HepG2 (cell line): ENCODE results near the gene RPA1. TPM values are rescaled to one million over a fixed set of nuclear protein-coding genes. Genes with fewer than 3 reads are reported as not detected.

ENCODE experiments used
- BHLHE40 ChIP-seq: IDR thresholded peaks from 2 replicates; pipeline ENCODE4 v1.6.1; 2011; ENCODE audit warnings: low read length, improper control_type of control experiment
- ETV6 ChIP-seq: sonication (generic); formaldehyde crosslinking; conservative IDR thresholded peaks from 2 replicates; pipeline ENCODE4 v1.4.0; 2020; ENCODE audit warnings: missing genetic modification reagents
- NCOR1 ChIP-seq: fragments of 200-600 bp; sonication (generic); IDR thresholded peaks from 2 replicates; pipeline ENCODE4 v1.7.0; 2017; ENCODE audit warnings: antibody characterized with exemption, low read length, borderline replicate concordance
- NRL ChIP-seq: sonication (generic); formaldehyde crosslinking; IDR thresholded peaks from 2 replicates; pipeline ENCODE4 v1.5.0; 2020; ENCODE audit warnings: missing genetic modification reagents, mild to moderate bottlenecking, moderate library complexity, borderline replicate concordance
- RELA ChIP-seq: sonication (generic); formaldehyde crosslinking; IDR thresholded peaks from 2 replicates; pipeline ENCODE4 v1.4.0; 2020; ENCODE audit warnings: missing genetic modification reagents
- RFXAP ChIP-seq: sonication (generic); formaldehyde crosslinking; IDR thresholded peaks from 2 replicates; pipeline ENCODE4 v1.4.0; 2020; ENCODE audit warnings: missing genetic modification reagents, borderline replicate concordance
- SPEN ChIP-seq: sonication (generic); formaldehyde crosslinking; IDR thresholded peaks from 2 replicates; pipeline ENCODE4 v1.5.1; 2020; ENCODE audit warnings: low read depth, mild to moderate bottlenecking, missing genetic modification reagents
- ZFX ChIP-seq: sonication (generic); formaldehyde crosslinking; IDR thresholded peaks from 2 replicates; pipeline ENCODE4 v1.4.0; 2020; ENCODE audit warnings: mild to moderate bottlenecking, low read depth, missing genetic modification reagents, moderate library complexity
- ZNF232 ChIP-seq: sonication (generic); formaldehyde crosslinking; IDR thresholded peaks from 2 replicates; pipeline ENCODE4 v1.4.0; 2020; ENCODE audit warnings: missing genetic modification reagents, borderline replicate concordance
- ZNF546 ChIP-seq: sonication (generic); formaldehyde crosslinking; conservative IDR thresholded peaks from 2 replicates; pipeline ENCODE4 v1.8.1; 2023; ENCODE audit warnings: mild to moderate bottlenecking, missing genetic modification reagents
- ZNF788 ChIP-seq: sonication (generic); formaldehyde crosslinking; IDR thresholded peaks from 2 replicates; pipeline ENCODE4 v1.5.0; 2020; ENCODE audit warnings: mild to moderate bottlenecking, missing genetic modification reagents, borderline replicate concordance
- ZNF841 ChIP-seq: sonication (generic); formaldehyde crosslinking; IDR thresholded peaks from 2 replicates; pipeline ENCODE4 v1.8.1; 2023; ENCODE audit warnings: missing genetic modification reagents, borderline replicate concordance
- polyA plus RNA-seq, 8 experiments: library from polyadenylated mRNA; depleted of rRNA in 3 of 8; stranded (reverse) in 7 of 8; unstranded in 1 of 8; fragments of >200 nt; fragmentation: Illumina TruSeq in 4 of 8; extraction: Trizol in 4 of 8; gene quantifications; 2 replicates each; pipeline versions ENCODE4 v1.2.1 to v1.2.3, GENCODE V29; 2011 to 2016; ENCODE audit warnings: low read depth in 4 of 8, missing spikeins in 1 of 8, mixed read lengths in 1 of 8; ENCODE audit not compliant: insufficient read depth in 1 of 8
- total RNA-seq, 5 experiments: library from RNA; depleted of rRNA; stranded (reverse); fragments of >200 nt; fragmentation: Illumina TruSeq; extraction: Trizol; gene quantifications; 2 replicates each; pipeline ENCODE4 v1.2.3, GENCODE V29; 2016; ENCODE audit warnings: low read depth in 1 of 5
- TF ChIP-seq, protein P1 (sequence below): fragments of 450-650 bp; IDR thresholded peaks from 2 replicates; pipeline ENCODE4 v1.6.1; 2016
- TF ChIP-seq, protein P2 (sequence below): IDR thresholded peaks from 2 replicates; pipeline ENCODE4 v1.6.1; 2012; ENCODE audit warnings: inconsistent platforms
- TF ChIP-seq, protein P3 (sequence below): sonication (generic); formaldehyde crosslinking; IDR thresholded peaks from 2 replicates; pipeline ENCODE4 v1.8.1; 2023; ENCODE audit warnings: mild to moderate bottlenecking, moderate library complexity, missing genetic modification reagents
- TF ChIP-seq, protein P4 (sequence below): sonication (generic); formaldehyde crosslinking; IDR thresholded peaks from 2 replicates; pipeline ENCODE4 v1.8.1; 2023; ENCODE audit warnings: mild to moderate bottlenecking, missing genetic modification reagents
- TF ChIP-seq, protein P5 (sequence below): sonication (generic); formaldehyde crosslinking; IDR thresholded peaks from 2 replicates; pipeline ENCODE4 v1.5.0; 2020; ENCODE audit warnings: missing genetic modification reagents
- TF ChIP-seq, protein P6 (sequence below): sonication (generic); formaldehyde crosslinking; IDR thresholded peaks from 2 replicates; pipeline ENCODE4 v1.5.1; 2020; ENCODE audit warnings: mild to moderate bottlenecking, missing genetic modification reagents, moderate library complexity

RPA1 gene
- total and polyA plus RNA-seq, 2 of the 13 experiments (the other 11 are each of a cell fraction or from before 2014, with no cell fraction given) = 13.9 to 37.6 TPM

DNA sequence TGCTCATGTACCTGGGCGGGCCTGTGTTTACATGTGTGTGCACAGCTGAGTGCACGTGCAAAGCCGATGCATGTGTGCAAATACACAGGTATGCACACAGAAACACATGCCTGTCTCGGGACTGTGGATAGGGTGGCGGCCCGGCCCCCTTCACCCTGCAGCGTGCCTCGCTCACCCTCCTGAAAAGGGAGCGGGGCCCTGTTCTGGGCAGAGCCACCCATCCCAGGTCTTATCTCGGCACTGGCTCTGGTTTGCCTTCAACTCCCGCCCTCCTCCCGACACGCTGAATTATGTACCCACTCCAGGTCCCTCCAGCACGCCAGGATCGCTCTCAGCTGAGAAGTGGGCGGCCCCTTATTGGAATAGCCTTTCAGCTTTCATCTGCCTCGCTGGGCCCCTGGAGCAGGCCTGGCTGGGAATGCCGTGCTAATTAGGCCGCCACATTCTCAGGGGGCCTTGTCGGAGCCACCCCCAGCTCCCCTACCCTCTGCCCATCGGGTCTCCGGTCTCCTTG is 117.5 kb downstream of the RPA1 start (continued):
- TF ChIP-seq, protein P1, sequence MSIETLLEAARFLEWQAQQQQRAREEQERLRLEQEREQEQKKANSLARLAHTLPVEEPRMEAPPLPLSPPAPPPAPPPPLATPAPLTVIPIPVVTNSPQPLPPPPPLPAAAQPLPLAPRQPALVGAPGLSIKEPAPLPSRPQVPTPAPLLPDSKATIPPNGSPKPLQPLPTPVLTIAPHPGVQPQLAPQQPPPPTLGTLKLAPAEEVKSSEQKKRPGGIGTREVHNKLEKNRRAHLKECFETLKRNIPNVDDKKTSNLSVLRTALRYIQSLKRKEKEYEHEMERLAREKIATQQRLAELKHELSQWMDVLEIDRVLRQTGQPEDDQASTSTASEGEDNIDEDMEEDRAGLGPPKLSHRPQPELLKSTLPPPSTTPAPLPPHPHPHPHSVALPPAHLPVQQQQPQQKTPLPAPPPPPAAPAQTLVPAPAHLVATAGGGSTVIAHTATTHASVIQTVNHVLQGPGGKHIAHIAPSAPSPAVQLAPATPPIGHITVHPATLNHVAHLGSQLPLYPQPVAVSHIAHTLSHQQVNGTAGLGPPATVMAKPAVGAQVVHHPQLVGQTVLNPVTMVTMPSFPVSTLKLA = peak; percentile 86
- TF ChIP-seq, protein P2, sequence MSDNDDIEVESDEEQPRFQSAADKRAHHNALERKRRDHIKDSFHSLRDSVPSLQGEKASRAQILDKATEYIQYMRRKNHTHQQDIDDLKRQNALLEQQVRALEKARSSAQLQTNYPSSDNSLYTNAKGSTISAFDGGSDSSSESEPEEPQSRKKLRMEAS = 0 out of 2 replicates have a peak, but pooled peaks have one; percentile 32
- TF ChIP-seq, protein P3, sequence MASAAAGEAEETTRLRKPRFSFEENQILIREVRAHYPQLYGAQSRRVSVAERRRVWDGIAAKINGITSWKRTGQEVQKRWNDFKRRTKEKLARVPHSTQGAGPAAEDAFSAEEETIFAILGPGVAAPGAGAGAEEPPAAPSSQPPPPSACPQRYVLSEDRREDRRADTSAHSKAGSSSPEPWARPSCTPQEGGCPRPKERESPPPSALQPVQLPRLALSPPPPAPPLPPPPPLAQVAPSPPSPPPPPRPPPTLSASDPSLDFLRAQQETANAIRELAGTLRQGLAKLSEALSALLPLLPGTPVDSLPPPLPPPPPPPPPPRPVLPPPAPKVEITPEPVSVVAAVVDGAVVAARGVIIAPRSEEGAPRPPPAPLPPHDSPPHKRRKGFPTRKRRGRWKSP (CRISPR knock-in tag) = no peak
- TF ChIP-seq ZNF232 (CRISPR knock-in tag) (no peak), ZNF788 (CRISPR knock-in tag) (no peak), NCOR1 (no peak), RELA (0 out of 2 replicates have a peak, but pooled peaks have one; percentile 14), NRL (0 out of 2 replicates have a peak, but pooled peaks have one; percentile 2), ZNF841 (CRISPR knock-in tag) (no peak), ETV6 (CRISPR knock-in tag) (no peak), ZFX (CRISPR knock-in tag) (peak; percentile 61; the same call in 1 of the 2 replicates), ZNF546 (no peak), SPEN (CRISPR knock-in tag) (0 out of 2 replicates have a peak, but pooled peaks have one; percentile 9), BHLHE40 (0 out of 2 replicates have a peak, but pooled peaks have one; percentile 36), RFXAP (no peak)
- TF ChIP-seq, protein P4, sequence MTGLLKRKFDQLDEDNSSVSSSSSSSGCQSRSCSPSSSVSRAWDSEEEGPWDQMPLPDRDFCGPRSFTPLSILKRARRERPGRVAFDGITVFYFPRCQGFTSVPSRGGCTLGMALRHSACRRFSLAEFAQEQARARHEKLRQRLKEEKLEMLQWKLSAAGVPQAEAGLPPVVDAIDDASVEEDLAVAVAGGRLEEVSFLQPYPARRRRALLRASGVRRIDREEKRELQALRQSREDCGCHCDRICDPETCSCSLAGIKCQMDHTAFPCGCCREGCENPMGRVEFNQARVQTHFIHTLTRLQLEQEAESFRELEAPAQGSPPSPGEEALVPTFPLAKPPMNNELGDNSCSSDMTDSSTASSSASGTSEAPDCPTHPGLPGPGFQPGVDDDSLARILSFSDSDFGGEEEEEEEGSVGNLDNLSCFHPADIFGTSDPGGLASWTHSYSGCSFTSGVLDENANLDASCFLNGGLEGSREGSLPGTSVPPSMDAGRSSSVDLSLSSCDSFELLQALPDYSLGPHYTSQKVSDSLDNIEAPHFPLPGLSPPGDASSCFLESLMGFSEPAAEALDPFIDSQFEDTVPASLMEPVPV (CRISPR knock-in tag) = no peak
- TF ChIP-seq, protein P5, sequence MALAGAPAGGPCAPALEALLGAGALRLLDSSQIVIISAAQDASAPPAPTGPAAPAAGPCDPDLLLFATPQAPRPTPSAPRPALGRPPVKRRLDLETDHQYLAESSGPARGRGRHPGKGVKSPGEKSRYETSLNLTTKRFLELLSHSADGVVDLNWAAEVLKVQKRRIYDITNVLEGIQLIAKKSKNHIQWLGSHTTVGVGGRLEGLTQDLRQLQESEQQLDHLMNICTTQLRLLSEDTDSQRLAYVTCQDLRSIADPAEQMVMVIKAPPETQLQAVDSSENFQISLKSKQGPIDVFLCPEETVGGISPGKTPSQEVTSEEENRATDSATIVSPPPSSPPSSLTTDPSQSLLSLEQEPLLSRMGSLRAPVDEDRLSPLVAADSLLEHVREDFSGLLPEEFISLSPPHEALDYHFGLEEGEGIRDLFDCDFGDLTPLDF (CRISPR knock-in tag) = no peak
- TF ChIP-seq, protein P6, sequence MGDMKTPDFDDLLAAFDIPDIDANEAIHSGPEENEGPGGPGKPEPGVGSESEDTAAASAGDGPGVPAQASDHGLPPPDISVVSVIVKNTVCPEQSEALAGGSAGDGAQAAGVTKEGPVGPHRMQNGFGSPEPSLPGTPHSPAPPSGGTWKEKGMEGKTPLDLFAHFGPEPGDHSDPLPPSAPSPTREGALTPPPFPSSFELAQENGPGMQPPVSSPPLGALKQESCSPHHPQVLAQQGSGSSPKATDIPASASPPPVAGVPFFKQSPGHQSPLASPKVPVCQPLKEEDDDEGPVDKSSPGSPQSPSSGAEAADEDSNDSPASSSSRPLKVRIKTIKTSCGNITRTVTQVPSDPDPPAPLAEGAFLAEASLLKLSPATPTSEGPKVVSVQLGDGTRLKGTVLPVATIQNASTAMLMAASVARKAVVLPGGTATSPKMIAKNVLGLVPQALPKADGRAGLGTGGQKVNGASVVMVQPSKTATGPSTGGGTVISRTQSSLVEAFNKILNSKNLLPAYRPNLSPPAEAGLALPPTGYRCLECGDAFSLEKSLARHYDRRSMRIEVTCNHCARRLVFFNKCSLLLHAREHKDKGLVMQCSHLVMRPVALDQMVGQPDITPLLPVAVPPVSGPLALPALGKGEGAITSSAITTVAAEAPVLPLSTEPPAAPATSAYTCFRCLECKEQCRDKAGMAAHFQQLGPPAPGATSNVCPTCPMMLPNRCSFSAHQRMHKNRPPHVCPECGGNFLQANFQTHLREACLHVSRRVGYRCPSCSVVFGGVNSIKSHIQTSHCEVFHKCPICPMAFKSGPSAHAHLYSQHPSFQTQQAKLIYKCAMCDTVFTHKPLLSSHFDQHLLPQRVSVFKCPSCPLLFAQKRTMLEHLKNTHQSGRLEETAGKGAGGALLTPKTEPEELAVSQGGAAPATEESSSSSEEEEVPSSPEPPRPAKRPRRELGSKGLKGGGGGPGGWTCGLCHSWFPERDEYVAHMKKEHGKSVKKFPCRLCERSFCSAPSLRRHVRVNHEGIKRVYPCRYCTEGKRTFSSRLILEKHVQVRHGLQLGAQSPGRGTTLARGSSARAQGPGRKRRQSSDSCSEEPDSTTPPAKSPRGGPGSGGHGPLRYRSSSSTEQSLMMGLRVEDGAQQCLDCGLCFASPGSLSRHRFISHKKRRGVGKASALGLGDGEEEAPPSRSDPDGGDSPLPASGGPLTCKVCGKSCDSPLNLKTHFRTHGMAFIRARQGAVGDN (CRISPR knock-in tag) = peak; percentile 73
